Ishikawa (cell line): ENCODE results near the gene ARHGAP31.

Experiments used
- CEBPB ChIP-seq: IDR thresholded peaks from 2 replicates; pipeline ENCODE4 v1.6.1; 2012
- EGR1 ChIP-seq: IDR thresholded peaks from 2 replicates; pipeline ENCODE4 v1.6.1; 2012
- EP300 ChIP-seq: IDR thresholded peaks from 2 replicates; pipeline ENCODE4 v1.6.1; 2012; ENCODE audit warnings: borderline replicate concordance
- FOXM1 ChIP-seq: IDR thresholded peaks from 2 replicates; pipeline ENCODE4 v1.6.1; 2012; ENCODE audit warnings: low read depth, borderline replicate concordance
- RAD21 ChIP-seq: IDR thresholded peaks from 2 replicates; pipeline ENCODE4 v1.6.1; 2012; ENCODE audit warnings: low read depth
- REST ChIP-seq: IDR thresholded peaks from 2 replicates; pipeline ENCODE4 v1.6.1; 2012; ENCODE audit warnings: low read depth, mild to moderate bottlenecking
- ZBTB7A ChIP-seq: IDR thresholded peaks from 2 replicates; pipeline ENCODE4 v1.6.1; 2012; ENCODE audit warnings: low read depth

DNA sequence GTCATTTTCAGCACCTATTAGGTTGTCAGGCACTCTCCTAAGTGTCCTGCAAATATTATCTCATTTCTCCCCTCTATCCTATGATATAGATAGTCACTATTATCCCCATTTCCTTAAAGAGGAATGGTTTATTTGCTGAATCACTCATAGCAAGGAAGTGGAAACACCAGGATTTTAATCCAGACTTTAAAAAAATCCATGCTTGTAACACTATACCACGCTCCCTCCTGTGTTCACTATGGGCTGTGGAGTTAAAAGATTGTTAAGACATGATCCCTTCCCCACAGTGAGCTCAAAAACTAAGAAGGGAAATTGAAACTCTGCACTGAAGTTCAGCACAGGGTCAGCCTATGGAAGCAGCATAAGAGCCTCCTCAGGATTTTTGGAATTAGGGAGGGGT is 109.0 kb downstream of the ARHGAP31 start:
- no peak for TF ChIP-seq ZBTB7A
- TF ChIP-seq EP300 = no peak
- TF ChIP-seq RAD21 = no peak
- TF ChIP-seq REST = no peak
- no peak for TF ChIP-seq EGR1
- no peak for TF ChIP-seq CEBPB
- no peak for TF ChIP-seq FOXM1
